GM18909 (cell line): Measurements from ENCODE around the gene DYRK3.

Source experiments
- ATAC-seq: cut with Tn5 transposase; IDR thresholded peaks from one replicate; pipeline ENCODE4 v1.9.1; 2021; ENCODE audit warnings: mild to moderate bottlenecking; ENCODE audit not compliant: unreplicated experiment, poor library complexity

The DYRK3 gene

GRCh38 chr1:206696812-206697585 lies 61.7 kb downstream of the DYRK3 start:
- no peak for ATAC-seq

GRCh38 chr1:206698011-206698410 lies 62.7 kb downstream of the DYRK3 start:
- no peak for ATAC-seq
